Omental fat pad (tissue), 4 donors: ENCODE results near the gene RIPPLY3. TPM values are rescaled to one million over a fixed set of nuclear protein-coding genes. Genes with fewer than 3 reads are reported as not detected.

Experiments
- ATAC-seq: fragments of 150-250 bp; one replicate; pipeline ENCODE4 v1.9.1; 2016; ENCODE audit warnings: mild to moderate bottlenecking, moderate library complexity; ENCODE audit not compliant: low FRiP score
- DNase-seq: peaks from one replicate; pipeline ENCODE4 v3.0.0-alpha.2; 2019; ENCODE audit warnings: low spot score
- CTCF ChIP-seq, 3 donors: fragments of 450-650 bp; IDR thresholded peaks; one replicate each; pipeline ENCODE4 v1.5.1; 2016 to 2017; ENCODE audit warnings: antibody characterized with exemption in 3 of 3, mild to moderate bottlenecking in 3 of 3, moderate library complexity in 2 of 3
- total RNA-seq, 4 donors: library from RNA; depleted of rRNA; stranded (reverse); fragments of >200 nt; gene quantifications; one replicate each; pipeline ENCODE4 v1.1.0, GENCODE V29; 2016

The RIPPLY3 gene
- not detected for total RNA-seq

GRCh38 chr21:37006486-37007291 is at the start of gene RIPPLY3:
Gene RIPPLY3, plus strand, starts transcription at chr21:37006702. Its CDS starts 71 bp downstream, at chr21:37006773.
- no peak for TF ChIP-seq CTCF (IDR thresholded peaks at IDR 0.05)
- no peak for DNase-seq
- no peak for ATAC-seq

- TF ChIP-seq CTCF (IDR thresholded peaks at IDR 0.05): no peak
- DNase-seq (no peak), ATAC-seq (no peak)
Measured at GRCh38 chr21:36959020-36959835, 47.3 kb upstream of the RIPPLY3 start.

GRCh38 chr21:36960676-36961284 is 45.7 kb upstream of the RIPPLY3 start:
- no peak for ATAC-seq
- no peak for TF ChIP-seq CTCF (IDR thresholded peaks at IDR 0.05)

GRCh38 chr21:36962098-36962780 is 44.3 kb upstream of the RIPPLY3 start:
- no peak for TF ChIP-seq CTCF (IDR thresholded peaks at IDR 0.05)
- ATAC-seq: no peak
- DNase-seq: no peak

More at GRCh38 chr21:36960676-36961284, 45.7 kb upstream of the RIPPLY3 start:
- DNase-seq: no peak

- no peak for TF ChIP-seq CTCF (IDR thresholded peaks at IDR 0.05)
- ATAC-seq: no peak
- no peak for DNase-seq
Measured at GRCh38 chr21:36964398-36964797, 42.1 kb upstream of the RIPPLY3 start.

GRCh38 chr21:36964827-36965719 is 41.4 kb upstream of the RIPPLY3 start:
- DNase-seq (no peak), ATAC-seq (no peak)
- TF ChIP-seq CTCF (IDR thresholded peaks at IDR 0.05): no peak
